ENCODE data around the gene GABRP.

The GABRP gene

GRCh38 chr5:170783498-170784247 is at the start of gene GABRP:
GABRP (plus strand) TSS chr5:170783725; CDS start chr5:170788616, 4,891 bp downstream.
- TF ChIP-seq GATA3 (IDR thresholded peaks at IDR 0.05; ENCODE audit: low read depth, low read length), result no peak
- no peak for TF ChIP-seq GATA2 (IDR thresholded peaks at IDR 0.05; ENCODE audit: low read depth, low read length)

GRCh38 chr5:170736966-170737365 is 46.6 kb upstream of the GABRP start:
- TF ChIP-seq GATA3 (IDR thresholded peaks at IDR 0.05; ENCODE audit: low read depth, low read length), result no peak
- TF ChIP-seq GATA2 (IDR thresholded peaks at IDR 0.05; ENCODE audit: low read depth, low read length), result no peak

GRCh38 chr5:170737591-170737990 is 45.9 kb upstream of the GABRP start:
- TF ChIP-seq GATA3 (IDR thresholded peaks at IDR 0.05; ENCODE audit: low read depth, low read length) (no peak), GATA2 (IDR thresholded peaks at IDR 0.05; ENCODE audit: low read depth, low read length) (no peak)

- TF ChIP-seq GATA2 (IDR thresholded peaks at IDR 0.05; ENCODE audit: low read depth, low read length), result no peak
Measured at GRCh38 chr5:170738840-170739239, 44.7 kb upstream of the GABRP start.

GRCh38 chr5:170739446-170739845 is 44.1 kb upstream of the GABRP start:
- TF ChIP-seq GATA3 (IDR thresholded peaks at IDR 0.05; ENCODE audit: low read depth, low read length) (no peak), GATA2 (IDR thresholded peaks at IDR 0.05; ENCODE audit: low read depth, low read length) (no peak)

GRCh38 chr5:170740551-170741205 is 42.8 kb upstream of the GABRP start:
- TF ChIP-seq GATA2 (IDR thresholded peaks at IDR 0.05; ENCODE audit: low read depth, low read length), result no peak
- no peak for TF ChIP-seq GATA3 (IDR thresholded peaks at IDR 0.05; ENCODE audit: low read depth, low read length)

- no peak for TF ChIP-seq GATA2 (IDR thresholded peaks at IDR 0.05; ENCODE audit: low read depth, low read length)
- TF ChIP-seq GATA3 (IDR thresholded peaks at IDR 0.05; ENCODE audit: low read depth, low read length), result no peak
Measured at GRCh38 chr5:170741801-170742200, 41.7 kb upstream of the GABRP start.

GRCh38 chr5:170743876-170744212 is 39.7 kb upstream of the GABRP start:
- TF ChIP-seq GATA3 (IDR thresholded peaks at IDR 0.05; ENCODE audit: low read depth, low read length) (no peak), GATA2 (IDR thresholded peaks at IDR 0.05; ENCODE audit: low read depth, low read length) (no peak)

GRCh38 chr5:170745481-170746071 is 37.9 kb upstream of the GABRP start:
- no peak for TF ChIP-seq GATA3 (IDR thresholded peaks at IDR 0.05; ENCODE audit: low read depth, low read length)
- TF ChIP-seq GATA2 (IDR thresholded peaks at IDR 0.05; ENCODE audit: low read depth, low read length), result 0 out of 2 replicates have a peak, but pooled peaks have one; percentile 48

- TF ChIP-seq GATA3 (IDR thresholded peaks at IDR 0.05; ENCODE audit: low read depth, low read length), result no peak
- TF ChIP-seq GATA2 (IDR thresholded peaks at IDR 0.05; ENCODE audit: low read depth, low read length), result no peak; the same call in 1 of the 2 replicates
Measured at GRCh38 chr5:170746075-170746960, 37.2 kb upstream of the GABRP start.

- TF ChIP-seq GATA3 (IDR thresholded peaks at IDR 0.05; ENCODE audit: low read depth, low read length) (no peak), GATA2 (IDR thresholded peaks at IDR 0.05; ENCODE audit: low read depth, low read length) (no peak)
Measured at GRCh38 chr5:170746961-170747340, 36.6 kb upstream of the GABRP start.

- TF ChIP-seq GATA2 (IDR thresholded peaks at IDR 0.05; ENCODE audit: low read depth, low read length) (peak; percentile 45; the same call in 1 of the 2 replicates), GATA3 (IDR thresholded peaks at IDR 0.05; ENCODE audit: low read depth, low read length) (no peak)
Measured at GRCh38 chr5:170747357-170747756, 36.2 kb upstream of the GABRP start.

GRCh38 chr5:170747851-170748250 is 35.7 kb upstream of the GABRP start:
- no peak for TF ChIP-seq GATA3 (IDR thresholded peaks at IDR 0.05; ENCODE audit: low read depth, low read length)
- TF ChIP-seq GATA2 (IDR thresholded peaks at IDR 0.05; ENCODE audit: low read depth, low read length), result no peak

GRCh38 chr5:170748951-170749471 is 34.5 kb upstream of the GABRP start:
- no peak for TF ChIP-seq GATA2 (IDR thresholded peaks at IDR 0.05; ENCODE audit: low read depth, low read length)
- no peak for TF ChIP-seq GATA3 (IDR thresholded peaks at IDR 0.05; ENCODE audit: low read depth, low read length)
